ENCODE measurements around the gene KRTAP3-1. TPM values are rescaled to one million over a fixed set of nuclear protein-coding genes. Genes with fewer than 3 reads are reported as not detected.

KRTAP3-1 gene
- total RNA-seq, 1 experiment from 2014 or later = not detected

DNA sequence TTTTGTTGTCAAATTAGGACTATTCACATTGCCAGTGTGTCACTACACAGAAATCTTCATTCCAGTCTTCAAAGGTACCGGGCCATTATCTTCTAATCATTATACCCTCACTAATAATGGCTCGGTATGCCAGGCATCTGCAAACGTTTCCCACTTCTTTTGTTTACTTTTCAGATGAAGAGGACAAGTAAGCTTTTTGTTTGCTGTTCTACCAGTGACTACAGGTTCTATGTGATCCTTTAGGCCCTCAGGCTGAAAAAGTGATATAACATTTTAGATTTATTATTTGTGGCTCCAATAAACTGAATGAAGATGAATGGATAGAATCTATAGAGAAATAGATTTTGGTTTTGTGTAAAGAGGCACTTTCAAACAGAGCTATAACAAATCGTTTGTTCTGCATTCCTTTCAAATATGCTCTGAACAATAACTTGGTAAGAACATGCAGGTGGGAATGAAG lies 403 bp upstream of the KRTAP3-1 start:
- ChIA-PET POLR2A (no interaction called here), CTCF (no interaction called here)
- ATAC-seq = no peak
- TF ChIP-seq JAZF1 (CRISPR knock-in tag; IDR thresholded peaks at IDR 0.05) = no peak
- no peak for TF ChIP-seq NFYB (CRISPR knock-in tag; conservative IDR thresholded peaks at IDR 0.05; ENCODE audit: low read depth)
- TF ChIP-seq ZNF416 (CRISPR knock-in tag; IDR thresholded peaks at IDR 0.05) = no peak
- TF ChIP-seq, protein P1, sequence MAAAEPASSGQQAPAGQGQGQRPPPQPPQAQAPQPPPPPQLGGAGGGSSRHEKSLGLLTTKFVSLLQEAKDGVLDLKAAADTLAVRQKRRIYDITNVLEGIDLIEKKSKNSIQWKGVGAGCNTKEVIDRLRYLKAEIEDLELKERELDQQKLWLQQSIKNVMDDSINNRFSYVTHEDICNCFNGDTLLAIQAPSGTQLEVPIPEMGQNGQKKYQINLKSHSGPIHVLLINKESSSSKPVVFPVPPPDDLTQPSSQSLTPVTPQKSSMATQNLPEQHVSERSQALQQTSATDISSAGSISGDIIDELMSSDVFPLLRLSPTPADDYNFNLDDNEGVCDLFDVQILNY (CRISPR knock-in tag; IDR thresholded peaks at IDR 0.05) = no peak
- no peak for TF ChIP-seq CREB1 (CRISPR knock-in tag; IDR thresholded peaks at IDR 0.05)
- TF ChIP-seq ELF4 (CRISPR knock-in tag; IDR thresholded peaks at IDR 0.05; ENCODE audit: low read depth) = no peak
- no peak for TF ChIP-seq ZBTB21 (CRISPR knock-in tag; IDR thresholded peaks at IDR 0.05; ENCODE audit: borderline replicate concordance)
- TF ChIP-seq, protein P2, sequence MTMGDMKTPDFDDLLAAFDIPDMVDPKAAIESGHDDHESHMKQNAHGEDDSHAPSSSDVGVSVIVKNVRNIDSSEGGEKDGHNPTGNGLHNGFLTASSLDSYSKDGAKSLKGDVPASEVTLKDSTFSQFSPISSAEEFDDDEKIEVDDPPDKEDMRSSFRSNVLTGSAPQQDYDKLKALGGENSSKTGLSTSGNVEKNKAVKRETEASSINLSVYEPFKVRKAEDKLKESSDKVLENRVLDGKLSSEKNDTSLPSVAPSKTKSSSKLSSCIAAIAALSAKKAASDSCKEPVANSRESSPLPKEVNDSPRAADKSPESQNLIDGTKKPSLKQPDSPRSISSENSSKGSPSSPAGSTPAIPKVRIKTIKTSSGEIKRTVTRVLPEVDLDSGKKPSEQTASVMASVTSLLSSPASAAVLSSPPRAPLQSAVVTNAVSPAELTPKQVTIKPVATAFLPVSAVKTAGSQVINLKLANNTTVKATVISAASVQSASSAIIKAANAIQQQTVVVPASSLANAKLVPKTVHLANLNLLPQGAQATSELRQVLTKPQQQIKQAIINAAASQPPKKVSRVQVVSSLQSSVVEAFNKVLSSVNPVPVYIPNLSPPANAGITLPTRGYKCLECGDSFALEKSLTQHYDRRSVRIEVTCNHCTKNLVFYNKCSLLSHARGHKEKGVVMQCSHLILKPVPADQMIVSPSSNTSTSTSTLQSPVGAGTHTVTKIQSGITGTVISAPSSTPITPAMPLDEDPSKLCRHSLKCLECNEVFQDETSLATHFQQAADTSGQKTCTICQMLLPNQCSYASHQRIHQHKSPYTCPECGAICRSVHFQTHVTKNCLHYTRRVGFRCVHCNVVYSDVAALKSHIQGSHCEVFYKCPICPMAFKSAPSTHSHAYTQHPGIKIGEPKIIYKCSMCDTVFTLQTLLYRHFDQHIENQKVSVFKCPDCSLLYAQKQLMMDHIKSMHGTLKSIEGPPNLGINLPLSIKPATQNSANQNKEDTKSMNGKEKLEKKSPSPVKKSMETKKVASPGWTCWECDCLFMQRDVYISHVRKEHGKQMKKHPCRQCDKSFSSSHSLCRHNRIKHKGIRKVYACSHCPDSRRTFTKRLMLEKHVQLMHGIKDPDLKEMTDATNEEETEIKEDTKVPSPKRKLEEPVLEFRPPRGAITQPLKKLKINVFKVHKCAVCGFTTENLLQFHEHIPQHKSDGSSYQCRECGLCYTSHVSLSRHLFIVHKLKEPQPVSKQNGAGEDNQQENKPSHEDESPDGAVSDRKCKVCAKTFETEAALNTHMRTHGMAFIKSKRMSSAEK (CRISPR knock-in tag; IDR thresholded peaks at IDR 0.05; ENCODE audit: borderline replicate concordance) = no peak
- no peak for TF ChIP-seq ATF6 (CRISPR knock-in tag; IDR thresholded peaks at IDR 0.05)
- TF ChIP-seq SMAD3 (CRISPR knock-in tag; IDR thresholded peaks at IDR 0.05; ENCODE audit: borderline replicate concordance) = no peak
- TF ChIP-seq ZNF396 (CRISPR knock-in tag; IDR thresholded peaks at IDR 0.05; ENCODE audit: borderline replicate concordance) = no peak
- no peak for TF ChIP-seq CTCF (IDR thresholded peaks at IDR 0.05)
- TF ChIP-seq ZNF263 (CRISPR knock-in tag; IDR thresholded peaks at IDR 0.05; ENCODE audit: low read depth) = no peak
- TF ChIP-seq, protein P3, sequence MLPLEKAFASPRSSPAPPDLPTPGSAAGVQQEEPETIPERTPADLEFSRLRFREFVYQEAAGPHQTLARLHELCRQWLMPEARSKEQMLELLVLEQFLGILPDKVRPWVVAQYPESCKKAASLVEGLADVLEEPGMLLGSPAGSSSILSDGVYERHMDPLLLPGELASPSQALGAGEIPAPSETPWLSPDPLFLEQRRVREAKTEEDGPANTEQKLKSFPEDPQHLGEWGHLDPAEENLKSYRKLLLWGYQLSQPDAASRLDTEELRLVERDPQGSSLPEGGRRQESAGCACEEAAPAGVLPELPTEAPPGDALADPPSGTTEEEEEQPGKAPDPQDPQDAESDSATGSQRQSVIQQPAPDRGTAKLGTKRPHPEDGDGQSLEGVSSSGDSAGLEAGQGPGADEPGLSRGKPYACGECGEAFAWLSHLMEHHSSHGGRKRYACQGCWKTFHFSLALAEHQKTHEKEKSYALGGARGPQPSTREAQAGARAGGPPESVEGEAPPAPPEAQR (CRISPR knock-in tag; IDR thresholded peaks at IDR 0.05) = no peak
- no peak for TF ChIP-seq ZNF281 (CRISPR knock-in tag; IDR thresholded peaks at IDR 0.05)
- TF ChIP-seq ATF1 (CRISPR knock-in tag; IDR thresholded peaks at IDR 0.05) = no peak
- TF ChIP-seq, protein P4, sequence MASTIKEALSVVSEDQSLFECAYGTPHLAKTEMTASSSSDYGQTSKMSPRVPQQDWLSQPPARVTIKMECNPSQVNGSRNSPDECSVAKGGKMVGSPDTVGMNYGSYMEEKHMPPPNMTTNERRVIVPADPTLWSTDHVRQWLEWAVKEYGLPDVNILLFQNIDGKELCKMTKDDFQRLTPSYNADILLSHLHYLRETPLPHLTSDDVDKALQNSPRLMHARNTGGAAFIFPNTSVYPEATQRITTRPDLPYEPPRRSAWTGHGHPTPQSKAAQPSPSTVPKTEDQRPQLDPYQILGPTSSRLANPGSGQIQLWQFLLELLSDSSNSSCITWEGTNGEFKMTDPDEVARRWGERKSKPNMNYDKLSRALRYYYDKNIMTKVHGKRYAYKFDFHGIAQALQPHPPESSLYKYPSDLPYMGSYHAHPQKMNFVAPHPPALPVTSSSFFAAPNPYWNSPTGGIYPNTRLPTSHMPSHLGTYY (CRISPR knock-in tag; IDR thresholded peaks at IDR 0.05) = no peak
- TF ChIP-seq ZNF671 (CRISPR knock-in tag; IDR thresholded peaks at IDR 0.05) = no peak
- no peak overlapping the region for H3K4me3 Mint-ChIP-seq
- no peak overlapping the region for H3K27ac Mint-ChIP-seq
- no peaks in the 10 kb centered on the region for H3K27me3 Mint-ChIP-seq (ENCODE audit: low read depth)
- H3K9me3 Mint-ChIP-seq = 0 out of 2 replicates have a peak, but pooled peaks cover 7% of the 10 kb centered on the region
- no peaks in the 10 kb centered on the region for H3K36me3 Mint-ChIP-seq
- DNase-seq (ENCODE audit: low spot score) = no peak
- peaks cover 15% of the 10 kb centered on the region for H3K4me1 Mint-ChIP-seq

Data from WTC11 (cell line).